NB4 (cell line): Measurements from ENCODE around the gene COL9A2.

Experiments used
- POLR2A ChIP-seq: IDR thresholded peaks from 2 replicates; pipeline ENCODE4 v1.6.1; 2011; ENCODE audit warnings: mild to moderate bottlenecking; ENCODE audit not compliant: insufficient read length; ENCODE audit errors: extremely low read depth
- TF ChIP-seq, protein P1 (sequence below): IDR thresholded peaks from 2 replicates; pipeline ENCODE4 v1.6.1; 2011; ENCODE audit warnings: low read depth, low read length
- TF ChIP-seq, protein P2 (sequence below): IDR thresholded peaks from one replicate; pipeline ENCODE4 v1.5.1; 2012; ENCODE audit warnings: low read depth, low read length

DNA sequence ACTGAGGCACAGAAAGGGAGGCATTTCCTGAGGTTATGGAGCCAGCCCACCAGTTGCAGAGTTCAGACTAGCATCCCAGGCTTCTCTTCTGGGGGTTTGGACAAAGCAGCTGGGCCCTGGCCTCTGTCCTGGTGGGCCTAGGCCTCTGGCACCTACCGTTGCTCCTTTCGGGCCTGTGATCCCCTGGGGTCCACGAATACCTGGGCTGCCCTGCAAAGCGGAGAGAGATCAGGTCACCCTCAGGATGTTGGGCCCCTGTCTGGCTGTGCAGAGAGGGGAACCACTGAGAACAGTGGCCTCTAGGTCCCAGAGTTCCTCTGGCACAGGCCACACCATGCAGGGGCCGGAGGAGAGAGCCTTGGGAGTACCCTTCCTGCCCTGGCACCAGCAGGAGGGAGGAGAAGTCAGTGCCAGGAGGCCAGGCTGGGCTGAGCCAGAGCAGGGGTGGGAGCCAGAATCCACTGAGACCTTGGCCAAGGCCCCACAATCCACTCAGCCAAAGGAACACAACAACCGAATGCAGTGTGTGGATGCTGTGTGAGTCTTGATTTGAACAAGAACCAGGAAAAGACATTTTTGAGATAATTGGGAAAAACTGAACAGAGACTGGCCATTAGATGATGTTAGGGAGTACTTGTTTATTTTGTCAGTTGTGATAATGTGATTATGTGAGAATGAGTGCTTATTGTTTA, 8.9 kb downstream of the COL9A2 start:
- TF ChIP-seq POLR2A: no peak
- TF ChIP-seq, protein P1, sequence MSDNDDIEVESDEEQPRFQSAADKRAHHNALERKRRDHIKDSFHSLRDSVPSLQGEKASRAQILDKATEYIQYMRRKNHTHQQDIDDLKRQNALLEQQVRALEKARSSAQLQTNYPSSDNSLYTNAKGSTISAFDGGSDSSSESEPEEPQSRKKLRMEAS: no peak
- TF ChIP-seq, protein P2, sequence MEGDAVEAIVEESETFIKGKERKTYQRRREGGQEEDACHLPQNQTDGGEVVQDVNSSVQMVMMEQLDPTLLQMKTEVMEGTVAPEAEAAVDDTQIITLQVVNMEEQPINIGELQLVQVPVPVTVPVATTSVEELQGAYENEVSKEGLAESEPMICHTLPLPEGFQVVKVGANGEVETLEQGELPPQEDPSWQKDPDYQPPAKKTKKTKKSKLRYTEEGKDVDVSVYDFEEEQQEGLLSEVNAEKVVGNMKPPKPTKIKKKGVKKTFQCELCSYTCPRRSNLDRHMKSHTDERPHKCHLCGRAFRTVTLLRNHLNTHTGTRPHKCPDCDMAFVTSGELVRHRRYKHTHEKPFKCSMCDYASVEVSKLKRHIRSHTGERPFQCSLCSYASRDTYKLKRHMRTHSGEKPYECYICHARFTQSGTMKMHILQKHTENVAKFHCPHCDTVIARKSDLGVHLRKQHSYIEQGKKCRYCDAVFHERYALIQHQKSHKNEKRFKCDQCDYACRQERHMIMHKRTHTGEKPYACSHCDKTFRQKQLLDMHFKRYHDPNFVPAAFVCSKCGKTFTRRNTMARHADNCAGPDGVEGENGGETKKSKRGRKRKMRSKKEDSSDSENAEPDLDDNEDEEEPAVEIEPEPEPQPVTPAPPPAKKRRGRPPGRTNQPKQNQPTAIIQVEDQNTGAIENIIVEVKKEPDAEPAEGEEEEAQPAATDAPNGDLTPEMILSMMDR: no peak
